COR-L47 (cell line): ENCODE results near the gene SCAPER.
A peak's percentile ranks its signal among the peaks of the same experiment; 100 is the strongest.

Experiments
- DNase-seq: peaks from one replicate; lab custom pipeline; 2025; lab: John Stamatoyannopoulos, UW

SCAPER gene

GRCh38 chr15:76353903-76354302 is 551.2 kb downstream of the SCAPER start:
- no peak for DNase-seq

- no peak for DNase-seq
These were observed 552.0 kb downstream of the SCAPER start for GRCh38 chr15:76353023-76353577.

GRCh38 chr15:76349301-76350070 is 555.7 kb downstream of the SCAPER start:
- no peak for DNase-seq

- DNase-seq: no peak
These were observed 557.6 kb downstream of the SCAPER start for GRCh38 chr15:76347482-76348055.

GRCh38 chr15:76346669-76347481 is 558.3 kb downstream of the SCAPER start:
- DNase-seq: no peak

- DNase-seq: no peak
These were observed 559.1 kb downstream of the SCAPER start for GRCh38 chr15:76345880-76346668.

GRCh38 chr15:76345583-76345879 is 559.6 kb downstream of the SCAPER start:
- no peak for DNase-seq

- DNase-seq: no peak
These were observed 560.1 kb downstream of the SCAPER start for GRCh38 chr15:76344893-76345582.

GRCh38 chr15:76343313-76343996 is 561.7 kb downstream of the SCAPER start:
- DNase-seq: no peak

- DNase-seq: no peak
These were observed 562.5 kb downstream of the SCAPER start for GRCh38 chr15:76342382-76343201.

GRCh38 chr15:76342058-76342381 is 563.1 kb downstream of the SCAPER start:
- DNase-seq: no peak

- no peak for DNase-seq
These were observed 563.6 kb downstream of the SCAPER start for GRCh38 chr15:76341366-76342057.

GRCh38 chr15:76340803-76341365 is 564.3 kb downstream of the SCAPER start:
- peak; percentile 50 for DNase-seq

GRCh38 chr15:76340198-76340802 is 564.8 kb downstream of the SCAPER start:
- peak; percentile 38 for DNase-seq

GRCh38 chr15:76339305-76340197 is 565.6 kb downstream of the SCAPER start:
- DNase-seq: no peak

GRCh38 chr15:76338486-76339304 is 566.4 kb downstream of the SCAPER start:
- DNase-seq: no peak
